Natural killer cell (primary cell): Measurements from ENCODE around the gene EVL. TPM values are rescaled to one million over a fixed set of nuclear protein-coding genes. Genes with fewer than 3 reads are reported as not detected.

ENCODE experiments used
- ATAC-seq, 3 donors: fragments of 150-1000 bp in 2 of 3; fragments of 200-7000 bp in 1 of 3; cut with Tn5 transposase; 1 replicate in 1 of 3; 2 replicates in 2 of 3; pipeline ENCODE4 v1.10.0; 2021; ENCODE audit warnings: mild to moderate bottlenecking in 2 of 3, moderate library complexity in 2 of 3
- DNase-seq, 2 donors: peaks; one replicate each; pipeline versions ENCODE4 v3.0.0 to v3.0.0-alpha.2; 2013 to 2021; ENCODE audit warnings: mixed read lengths in 1 of 2
- H3K27ac ChIP-seq: one replicate; pipeline ENCODE4 v1.5.1; 2013; ENCODE audit warnings: mild to moderate bottlenecking, low read length
- H3K27me3 ChIP-seq: one replicate; pipeline ENCODE4 v1.6.1; 2013; ENCODE audit warnings: low read length; ENCODE audit not compliant: control insufficient read depth, insufficient read depth
- H3K36me3 ChIP-seq: one replicate; pipeline ENCODE4 v1.6.1; 2013; ENCODE audit warnings: low read length; ENCODE audit not compliant: control insufficient read depth, insufficient read depth
- H3K4me1 ChIP-seq: one replicate; pipeline ENCODE4 v1.6.1; 2013; ENCODE audit warnings: low read length; ENCODE audit not compliant: control insufficient read depth, insufficient read depth
- H3K4me3 ChIP-seq: one replicate; pipeline ENCODE4 v1.5.1; 2013; ENCODE audit warnings: low read length
- H3K9me3 ChIP-seq: one replicate; pipeline ENCODE4 v1.6.1; 2013; ENCODE audit warnings: low read length; ENCODE audit not compliant: control insufficient read depth, insufficient read depth
- H3K27ac Mint-ChIP-seq, 2 donors: one replicate each; pipeline ENCODE4 v1.8.0; 2022; ENCODE audit warnings: mild to moderate bottlenecking in 2 of 2, mixed read lengths in 2 of 2, moderate library complexity in 1 of 2
- H3K27me3 Mint-ChIP-seq, 2 donors: one replicate each; pipeline ENCODE4 v1.8.0; 2022; ENCODE audit warnings: low read depth in 2 of 2, mixed read lengths in 2 of 2
- H3K36me3 Mint-ChIP-seq: one replicate; pipeline ENCODE4 v1.8.0; 2022; ENCODE audit warnings: mixed read lengths
- H3K4me1 Mint-ChIP-seq, 2 donors: one replicate each; pipeline ENCODE4 v1.8.0; 2022; ENCODE audit warnings: mixed read lengths in 2 of 2
- H3K4me3 Mint-ChIP-seq: one replicate; pipeline ENCODE4 v1.8.0; 2022; ENCODE audit warnings: mild to moderate bottlenecking, moderate library complexity, mixed read lengths
- H3K9me3 Mint-ChIP-seq, 2 donors: one replicate each; pipeline ENCODE4 v1.8.0; 2022; ENCODE audit warnings: mixed read lengths in 2 of 2
- WGBS: methylation state at CpG from one replicate; pipeline ENCODE4 v1.1.7; 2013; ENCODE audit warnings: missing lambda C conversion rate; ENCODE audit not compliant: insufficient coverage; 5-methylcytosine and 5-hydroxymethylcytosine counted together
- intact Hi-C: fragments of 100-400 bp; cut with micrococcal nuclease; formaldehyde crosslinking; loops from one replicate; pipeline ENCODE4 v1.14.2; 2022
- total RNA-seq, 4 donors: library from RNA; stranded (reverse); fragments of 120-200 nt in 1 of 4; gene quantifications; one replicate each; pipeline versions ENCODE4 v1.2.3 to v1.2.4, GENCODE V29; 2013 to 2022
- TF ChIP-seq, protein P1 (sequence below): fragments of 200-600 bp; IDR thresholded peaks from one replicate; pipeline ENCODE4 v1.8.0; 2022; ENCODE audit warnings: antibody characterized with exemption

EVL gene
- total RNA-seq, 3 donors from 2014 or later (not counting 1 experiment from before 2014, with no cell fraction given), result 882 to 1,108 (median 986) TPM

DNA sequence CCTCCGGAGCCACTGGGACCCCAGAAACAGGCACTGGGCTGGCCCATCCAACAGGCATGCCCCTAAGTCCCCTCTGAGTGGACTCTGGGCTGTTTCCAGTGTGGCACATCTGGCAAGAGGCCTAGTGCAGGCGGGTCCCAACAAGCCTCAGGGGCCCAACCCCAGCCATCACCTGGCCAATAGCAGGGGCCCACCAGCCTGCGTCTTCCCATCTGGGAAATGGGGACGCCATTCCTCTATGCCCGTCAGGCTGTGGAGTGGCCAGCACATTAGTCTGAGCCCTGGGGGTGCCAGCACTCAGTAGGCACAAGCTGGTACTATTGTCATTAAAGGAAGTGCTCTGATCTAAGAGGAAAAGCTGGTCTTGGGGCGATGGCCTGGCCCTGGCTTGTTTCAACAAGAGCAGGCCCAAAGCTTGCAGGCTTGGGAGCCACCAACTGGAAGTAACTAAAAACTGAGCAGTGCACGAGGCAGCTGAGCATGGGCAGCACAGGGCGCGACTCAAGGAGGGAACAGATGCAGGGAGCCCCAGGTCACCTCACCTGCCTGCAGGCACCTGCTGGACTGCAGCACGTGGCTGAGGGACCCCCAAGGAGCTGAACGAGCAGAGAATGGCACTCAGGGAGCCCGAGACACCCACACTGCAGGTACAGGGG lies 85.8 kb downstream of the EVL start:
- ATAC-seq (no peak), DNase-seq (no peak)
- H3K4me3 ChIP-seq, result no peak overlapping the region
- 90% methylated on average over 12 of the region's 12 CpGs for WGBS
- H3K9me3 Mint-ChIP-seq, result peaks cover 0 to 5% of the 10 kb centered on the region in 2 donors
- no peak overlapping the region for H3K27ac ChIP-seq
- H3K9me3 ChIP-seq, result peaks cover 14% of the 10 kb centered on the region
- intact Hi-C loops, result no loop called here
- no peaks in the 10 kb centered on the region for H3K36me3 Mint-ChIP-seq
- no peaks in the 10 kb centered on the region for H3K27me3 Mint-ChIP-seq
- H3K4me1 Mint-ChIP-seq, result peaks cover 5 to 35% of the 10 kb centered on the region in 2 donors
- no peak overlapping the region for H3K4me3 Mint-ChIP-seq
- no peaks in the 10 kb centered on the region for H3K36me3 ChIP-seq
- H3K27ac Mint-ChIP-seq, result no peak overlapping the region
- H3K4me1 ChIP-seq, result peaks cover 28% of the 10 kb centered on the region
- H3K27me3 ChIP-seq, result no peaks in the 10 kb centered on the region
- TF ChIP-seq, protein P1, sequence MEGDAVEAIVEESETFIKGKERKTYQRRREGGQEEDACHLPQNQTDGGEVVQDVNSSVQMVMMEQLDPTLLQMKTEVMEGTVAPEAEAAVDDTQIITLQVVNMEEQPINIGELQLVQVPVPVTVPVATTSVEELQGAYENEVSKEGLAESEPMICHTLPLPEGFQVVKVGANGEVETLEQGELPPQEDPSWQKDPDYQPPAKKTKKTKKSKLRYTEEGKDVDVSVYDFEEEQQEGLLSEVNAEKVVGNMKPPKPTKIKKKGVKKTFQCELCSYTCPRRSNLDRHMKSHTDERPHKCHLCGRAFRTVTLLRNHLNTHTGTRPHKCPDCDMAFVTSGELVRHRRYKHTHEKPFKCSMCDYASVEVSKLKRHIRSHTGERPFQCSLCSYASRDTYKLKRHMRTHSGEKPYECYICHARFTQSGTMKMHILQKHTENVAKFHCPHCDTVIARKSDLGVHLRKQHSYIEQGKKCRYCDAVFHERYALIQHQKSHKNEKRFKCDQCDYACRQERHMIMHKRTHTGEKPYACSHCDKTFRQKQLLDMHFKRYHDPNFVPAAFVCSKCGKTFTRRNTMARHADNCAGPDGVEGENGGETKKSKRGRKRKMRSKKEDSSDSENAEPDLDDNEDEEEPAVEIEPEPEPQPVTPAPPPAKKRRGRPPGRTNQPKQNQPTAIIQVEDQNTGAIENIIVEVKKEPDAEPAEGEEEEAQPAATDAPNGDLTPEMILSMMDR, result no peak

DNA sequence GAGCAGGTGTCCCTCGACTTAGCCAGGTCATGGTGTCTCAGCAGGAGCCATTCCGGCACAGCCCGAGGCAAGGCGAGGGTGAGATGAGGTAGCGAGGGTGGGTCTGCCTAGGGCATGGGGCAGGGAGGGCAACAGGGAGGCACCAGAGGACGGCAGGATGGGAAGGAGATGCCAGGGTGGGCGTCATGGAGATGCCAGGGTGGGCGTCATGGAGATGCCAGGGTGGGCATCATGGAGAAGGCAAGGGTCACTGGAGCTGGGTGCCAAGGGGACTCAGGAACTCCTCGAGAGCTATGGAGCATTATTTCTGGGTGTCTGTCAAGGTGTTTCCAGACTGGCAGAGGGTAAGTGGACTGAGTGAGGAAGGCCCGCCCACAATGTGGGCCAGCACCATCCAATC lies 86.9 kb downstream of the EVL start:
- Histone ChIP-seq H3K4me3 (no peak overlapping the region), H3K27ac (no peak overlapping the region), H3K9me3 (peaks cover 14% of the 10 kb centered on the region), H3K27me3 (peaks cover 2% of the 10 kb centered on the region), H3K4me1 (peaks cover 19% of the 10 kb centered on the region), H3K36me3 (no peaks in the 10 kb centered on the region)
- H3K4me3 Mint-ChIP-seq, result no peak overlapping the region
- peaks cover 0 to 5% of the 10 kb centered on the region in 2 donors for H3K9me3 Mint-ChIP-seq
- no peaks in the 10 kb centered on the region for H3K27me3 Mint-ChIP-seq
- no peaks in the 10 kb centered on the region for H3K36me3 Mint-ChIP-seq
- H3K27ac Mint-ChIP-seq, result no peak overlapping the region
- 90% methylated on average over 10 of the region's 10 CpGs for WGBS
- peaks cover 5 to 26% of the 10 kb centered on the region in 2 donors for H3K4me1 Mint-ChIP-seq
- intact Hi-C loops, result no loop called here
- no peak for ATAC-seq
- no peak for DNase-seq
- TF ChIP-seq, protein P1, result no peak

DNA sequence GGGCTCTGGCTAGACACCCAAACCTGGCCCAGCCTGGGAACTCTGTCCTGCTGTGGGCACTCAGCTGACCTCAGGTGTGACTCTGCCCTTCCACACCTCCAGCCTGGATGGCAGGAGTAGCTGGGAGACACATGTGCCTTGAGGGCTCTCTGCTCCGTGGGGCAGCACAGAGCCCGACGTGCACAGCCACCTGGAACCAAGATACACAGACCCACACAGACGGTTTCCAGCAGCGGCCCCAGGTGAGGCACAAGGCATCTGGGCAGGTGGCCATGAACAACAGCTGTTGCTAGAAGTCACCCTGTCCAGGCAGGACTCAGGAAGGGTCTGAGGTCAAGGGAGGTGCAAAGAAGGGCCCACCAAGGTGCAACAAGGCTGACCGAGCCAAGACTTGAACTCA lies 88.3 kb downstream of the EVL start:
- H3K4me3 ChIP-seq, result no peak overlapping the region
- TF ChIP-seq, protein P1, result no peak

More for the DNA sequence above, 88.3 kb downstream of the EVL start:
- Mint-ChIP-seq H3K27me3 (peaks cover 0 to 2% of the 10 kb centered on the region in 2 donors), H3K4me3 (no peak overlapping the region), H3K36me3 (no peaks in the 10 kb centered on the region), H3K4me1 (peaks cover 5 to 11% of the 10 kb centered on the region in 2 donors), H3K27ac (no peak overlapping the region), H3K9me3 (peaks cover 0 to 5% of the 10 kb centered on the region in 2 donors)
- Histone ChIP-seq H3K36me3 (no peaks in the 10 kb centered on the region), H3K9me3 (peaks cover 14% of the 10 kb centered on the region), H3K27me3 (peaks cover 2% of the 10 kb centered on the region), H3K27ac (no peak overlapping the region), H3K4me1 (peaks cover 8% of the 10 kb centered on the region)
- 94% methylated on average over 6 of the region's 6 CpGs for WGBS
- ATAC-seq (no peak), DNase-seq (no peak)
- intact Hi-C loops, result no loop called here
